Left renal cortex interstitium (tissue), 4 donors: ENCODE results near the gene CEP192. TPM values are rescaled to one million over a fixed set of nuclear protein-coding genes. Genes with fewer than 3 reads are reported as not detected.
"Not testable (repeated sequence)": the region's sequence is repeated elsewhere in the genome, so short reads cannot be mapped to it uniquely, and the experiment has no call there.

Experiments
- DNase-seq, 4 donors: peaks; one replicate each; pipeline ENCODE4 v3.0.0-alpha.2; 2013; ENCODE audit warnings: low read depth in 4 of 4, low spot score in 2 of 4, missing footprints in 1 of 4
- polyA plus RNA-seq, 4 donors: library from polyadenylated mRNA; unstranded; fragments of 120-200 nt; gene quantifications; one replicate each; pipeline ENCODE4 v1.2.1, GENCODE V29; 2013; ENCODE audit not compliant: insufficient read length in 4 of 4

Gene CEP192
- polyA plus RNA-seq, 4 donors, result 34.7 to 46.0 (median 39.3) TPM

- DNase-seq, result no peak
Measured at GRCh38 chr18:12989397-12990122, 1.6 kb upstream of the CEP192 start.

GRCh38 chr18:12990123-12990475 lies 1.1 kb upstream of the CEP192 start:
- DNase-seq, result peak in 1 of 4 donors; percentile 4

- peak in 1 of 4 donors; percentile 60 for DNase-seq
Measured at GRCh38 chr18:12990641-12990966, 558 bp upstream of the CEP192 start.

GRCh38 chr18:12991821-12992179 lies 638 bp downstream of the CEP192 start:
- DNase-seq, result peak in 2 of 4 donors; percentile 13 to 45

- no peak for DNase-seq
Measured at GRCh38 chr18:12993439-12993838, 2.3 kb downstream of the CEP192 start.

- no peak for DNase-seq
Measured at GRCh38 chr18:12995424-12995823, 4.3 kb downstream of the CEP192 start.

- no peak for DNase-seq
Measured at GRCh38 chr18:12995952-12996477, 4.9 kb downstream of the CEP192 start.

GRCh38 chr18:12996661-12997292 lies 5.6 kb downstream of the CEP192 start:
- DNase-seq, result no peak

GRCh38 chr18:12997330-12997729 lies 6.2 kb downstream of the CEP192 start:
- DNase-seq, result not testable (repeated sequence)

GRCh38 chr18:12998332-12999060 lies 7.3 kb downstream of the CEP192 start:
- DNase-seq, result no peak

- DNase-seq, result peak in 1 of 4 donors; percentile 10
Measured at GRCh38 chr18:13003466-13003896, 12.3 kb downstream of the CEP192 start.

GRCh38 chr18:13004396-13004795 lies 13.2 kb downstream of the CEP192 start:
- no peak for DNase-seq

- DNase-seq, result no peak
Measured at GRCh38 chr18:13005289-13005688, 14.1 kb downstream of the CEP192 start.

- no peak for DNase-seq
Measured at GRCh38 chr18:13006531-13007247, 15.5 kb downstream of the CEP192 start.

GRCh38 chr18:13007248-13007560 lies 16.0 kb downstream of the CEP192 start:
- no peak for DNase-seq

- DNase-seq, result no peak
Measured at GRCh38 chr18:13011719-13012118, 20.6 kb downstream of the CEP192 start.

- DNase-seq, result no peak
Measured at GRCh38 chr18:13014232-13014631, 23.1 kb downstream of the CEP192 start.

- no peak for DNase-seq
Measured at GRCh38 chr18:13014818-13015217, 23.7 kb downstream of the CEP192 start.

- DNase-seq, result no peak
Measured at GRCh38 chr18:13017247-13017875, 26.2 kb downstream of the CEP192 start.

- no peak for DNase-seq
Measured at GRCh38 chr18:13018374-13018773, 27.2 kb downstream of the CEP192 start.

GRCh38 chr18:13019301-13019700 lies 28.1 kb downstream of the CEP192 start:
- DNase-seq, result no peak
